GM13976 (cell line): ENCODE measurements around the gene PFKFB3.

Source experiments
- DNase-seq: peaks from one replicate; pipeline ENCODE4 v3.0.0; 2012; ENCODE audit warnings: low spot score
- CTCF ChIP-seq: IDR thresholded peaks from 2 replicates; pipeline ENCODE4 v1.5.1; 2012; ENCODE audit warnings: borderline replicate concordance, mild to moderate bottlenecking; ENCODE audit not compliant: insufficient read depth; ENCODE audit errors: extremely low read depth, missing control alignments, control extremely low read depth
- in situ Hi-C: fragments of 300-500 bp; cut with MboI; formaldehyde crosslinking; loops from one replicate; pipeline ENCODE4 v1.12.0; 2022; ENCODE audit warnings: low sequenced_read_pairs, mixed read lengths, inconsistent platforms; ENCODE audit not compliant: unreplicated experiment

The PFKFB3 gene

GRCh38 chr10:6269432-6269831 lies 66.7 kb downstream of the PFKFB3 start:
- TF ChIP-seq CTCF = no peak
- in situ Hi-C loops = no loop called here
- DNase-seq = no peak

- TF ChIP-seq CTCF = no peak
- peak; percentile 72 for DNase-seq
- in situ Hi-C loops = no loop called here
Observed at GRCh38 chr10:6269953-6270867, 67.5 kb downstream of the PFKFB3 start.

GRCh38 chr10:6270951-6271350 lies 68.2 kb downstream of the PFKFB3 start:
- DNase-seq = no peak
- in situ Hi-C loops = no loop called here
- TF ChIP-seq CTCF = no peak

GRCh38 chr10:6271663-6272062 lies 68.9 kb downstream of the PFKFB3 start:
- in situ Hi-C loops = no loop called here
- no peak for TF ChIP-seq CTCF
- no peak for DNase-seq

DNA sequence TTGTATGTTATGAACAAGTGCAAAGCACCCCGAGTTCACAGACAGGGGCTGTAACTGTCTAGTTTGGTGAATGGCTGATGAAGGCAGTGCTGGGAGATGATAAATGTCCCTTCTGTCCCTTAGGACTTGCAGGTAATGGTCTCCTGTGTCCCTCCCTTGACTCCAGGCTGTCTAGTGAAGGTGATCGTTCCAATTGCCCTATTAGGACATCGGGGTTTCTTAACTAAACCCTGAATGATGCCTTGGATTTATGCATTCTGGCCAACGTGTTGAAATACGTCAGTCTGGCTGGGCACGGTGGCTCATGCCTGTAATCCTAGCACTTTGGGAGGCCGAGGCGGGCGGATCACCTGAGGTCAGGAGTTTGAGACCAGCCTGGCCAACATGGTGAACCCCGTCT lies 69.4 kb downstream of the PFKFB3 start:
- in situ Hi-C loops = no loop called here
- no peak for TF ChIP-seq CTCF
- no peak for DNase-seq

DNA sequence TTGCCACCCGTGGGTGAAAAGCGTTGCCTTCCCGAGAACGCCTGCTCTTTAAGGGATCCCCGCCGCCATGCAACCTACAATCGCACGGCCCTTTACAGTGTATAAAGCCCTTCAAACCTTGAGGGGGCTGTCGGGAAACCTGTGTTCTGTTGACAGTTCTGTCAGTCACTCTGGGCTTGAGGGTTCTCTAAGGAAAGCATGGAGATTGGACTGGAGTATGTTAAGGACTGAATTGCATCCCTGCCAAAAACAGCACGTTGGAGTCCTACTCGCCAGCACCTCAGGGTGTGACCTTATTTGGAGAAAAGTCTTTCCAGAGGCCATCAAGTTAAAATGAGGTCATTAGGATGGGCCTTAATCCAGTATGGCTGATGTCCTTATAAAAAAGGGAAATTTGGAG lies 70.6 kb downstream of the PFKFB3 start:
- no peak for DNase-seq
- in situ Hi-C loops = no loop called here
- no peak for TF ChIP-seq CTCF
